A673 (cell line): ENCODE results near the gene MTG2. TPM values are rescaled to one million over a fixed set of nuclear protein-coding genes. Genes with fewer than 3 reads are reported as not detected.

Experiments used
- BruUV-seq: library from RNA; stranded (reverse); fragments of 400-500 nt; replicated peaks from 2 replicates; lab custom pipeline; 2021; lab: Mats Ljungman, UMichigan
- CTCF ChIA-PET: fragments of 300-600 bp; sonication (Branson Sonifier 250); formaldehyde crosslinking; loops from one replicate; lab custom pipeline; 2022; ENCODE audit warnings: antibody characterized with exemption; lab: Charles Lee
- POLR2A ChIA-PET: fragments of 300-600 bp; sonication (Branson Sonifier 250); formaldehyde crosslinking; loops from one replicate; lab custom pipeline; 2022; ENCODE audit warnings: antibody characterized with exemption; ENCODE audit not compliant: low non-redundant PET; lab: Charles Lee
- DNase-seq: peaks from one replicate; pipeline ENCODE4 v3.0.0-alpha.2; 2015; ENCODE audit warnings: low spot score
- H3K27ac ChIP-seq: fragments of 200-600 bp; sonication (generic); 2 replicates; pipeline ENCODE4 v1.5.1; 2016; ENCODE audit warnings: mixed run types, low read depth, mild to moderate bottlenecking, mixed read lengths, antibody characterized with exemption, low read length; ENCODE audit not compliant: poor library complexity, severe bottlenecking
- H3K27me3 ChIP-seq: fragments of 200-600 bp; sonication (generic); replicated peaks from 2 replicates; pipeline ENCODE4 v1.6.1; 2017; ENCODE audit warnings: mixed run types, low read depth, mild to moderate bottlenecking, mixed read lengths, antibody characterized with exemption, low read length; ENCODE audit not compliant: insufficient read depth, poor library complexity
- H3K36me3 ChIP-seq: fragments of 200-600 bp; sonication (generic); 2 replicates; pipeline ENCODE4 v1.6.1; 2016; ENCODE audit warnings: mixed run types, mild to moderate bottlenecking, mixed read lengths, antibody characterized with exemption, low read length; ENCODE audit not compliant: insufficient read depth, poor library complexity, severe bottlenecking
- H3K4me1 ChIP-seq: fragments of 200-600 bp; sonication (generic); 2 replicates; pipeline ENCODE4 v1.6.1; 2017; ENCODE audit warnings: mixed run types, mild to moderate bottlenecking, mixed read lengths, antibody characterized with exemption, low read length; ENCODE audit not compliant: insufficient read depth, poor library complexity, severe bottlenecking
- H3K4me3 ChIP-seq: fragments of 200-600 bp; sonication (generic); 2 replicates; pipeline ENCODE4 v1.5.1; 2016; ENCODE audit warnings: low read depth, mixed run types, mild to moderate bottlenecking, mixed read lengths, low read length; ENCODE audit not compliant: poor library complexity, severe bottlenecking
- H3K9me3 ChIP-seq: fragments of 200-600 bp; sonication (generic); 2 replicates; pipeline ENCODE4 v1.6.1; 2016; ENCODE audit warnings: mixed run types, low read depth, mild to moderate bottlenecking, mixed read lengths, antibody characterized with exemption, low read length; ENCODE audit not compliant: poor library complexity, severe bottlenecking
- CTCF ChIP-seq: fragments of 300-800, 200-600 bp; sonication (generic); conservative IDR thresholded peaks from 2 replicates; pipeline ENCODE4 v1.5.1; 2017; ENCODE audit warnings: low read depth, mild to moderate bottlenecking, antibody characterized with exemption, low read length, moderate library complexity, mixed read lengths
- EZH2 ChIP-seq: fragments of 200-600 bp; sonication (generic); IDR thresholded peaks from 2 replicates; pipeline ENCODE4 v1.6.1; 2017; ENCODE audit warnings: borderline replicate concordance, low read depth, mild to moderate bottlenecking, mixed read lengths, antibody characterized with exemption, low read length; ENCODE audit not compliant: poor library complexity, severe bottlenecking
- intact Hi-C: fragments of 100-400 bp; cut with micrococcal nuclease; formaldehyde crosslinking; loops from one replicate; pipeline ENCODE4 v1.10.0; 2022; ENCODE audit not compliant: unreplicated experiment
- total RNA-seq: library from RNA; stranded (reverse); gene quantifications from 2 replicates; pipeline ENCODE4 v1.2.3, GENCODE V29; 2021

The MTG2 gene
- total RNA-seq, 1 experiment from 2014 or later, result 40.9 TPM

GRCh38 chr20:62225820-62226635 lies 43.2 kb downstream of the MTG2 start:
- BruUV-seq, result no TSS peak
- intact Hi-C loops, result no loop called here
- H3K9me3 ChIP-seq, result no peaks in the 10 kb centered on the region
- POLR2A ChIA-PET, result no interaction called here
- no peaks in the 10 kb centered on the region for H3K36me3 ChIP-seq
- TF ChIP-seq EZH2 (no peak), CTCF (no peak)
- CTCF ChIA-PET, result no interaction called here
- H3K4me3 ChIP-seq, result no peak overlapping the region
- H3K27me3 ChIP-seq, result peaks cover 64% of the 10 kb centered on the region
- no peaks in the 10 kb centered on the region for H3K4me1 ChIP-seq
- H3K27ac ChIP-seq, result no peak overlapping the region
- DNase-seq, result no peak

DNA sequence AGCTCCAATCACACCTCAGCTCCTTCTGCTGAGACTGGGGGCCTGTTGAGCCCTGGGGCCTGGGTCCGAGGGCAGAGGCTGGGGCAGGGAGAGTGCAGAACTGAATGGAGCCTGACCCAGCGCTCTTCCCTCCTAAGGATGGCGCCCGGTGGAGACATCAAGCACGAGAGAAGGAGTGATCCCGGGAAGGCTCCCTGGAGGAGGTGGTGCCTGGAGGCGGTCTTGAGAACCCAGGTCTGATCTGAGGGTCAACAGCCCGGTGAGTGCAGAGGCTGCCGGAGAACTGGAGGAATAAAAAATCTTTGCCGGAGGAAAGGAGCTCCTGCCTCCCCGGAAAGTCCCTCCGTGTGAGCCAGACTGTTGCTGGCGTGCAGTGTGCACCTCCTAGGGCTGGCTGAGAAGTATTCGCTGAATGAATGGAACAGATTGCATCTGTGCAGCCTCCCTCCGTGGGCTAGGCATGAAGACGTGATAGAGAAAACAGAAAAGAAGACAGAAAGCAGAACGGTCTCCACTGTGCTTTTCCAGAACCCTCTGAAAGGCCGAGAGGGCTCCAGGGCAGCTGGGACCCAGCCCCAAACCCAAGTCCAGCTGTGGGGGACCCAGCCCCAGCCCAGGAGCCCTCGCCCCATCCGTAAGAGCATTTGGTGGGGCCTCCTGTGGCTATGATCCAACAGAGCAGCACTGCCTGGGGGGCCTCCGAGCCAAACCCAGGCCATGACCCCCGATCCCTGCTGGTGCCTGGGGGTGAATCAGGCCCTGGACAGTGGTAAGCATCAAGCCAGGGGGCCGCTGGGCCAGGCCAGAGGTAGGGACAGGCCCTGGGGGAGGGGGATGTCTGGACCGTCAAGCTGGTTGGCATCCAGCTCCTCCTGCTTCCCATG lies 44.1 kb downstream of the MTG2 start:
- H3K27ac ChIP-seq, result no peak overlapping the region
- TF ChIP-seq CTCF (no peak), EZH2 (no peak)
- no peaks in the 10 kb centered on the region for H3K9me3 ChIP-seq
- no TSS peak for BruUV-seq
- no peak overlapping the region for H3K4me3 ChIP-seq
- peaks cover 54% of the 10 kb centered on the region for H3K27me3 ChIP-seq
- CTCF ChIA-PET, result no interaction called here
- POLR2A ChIA-PET, result no interaction called here
- no peaks in the 10 kb centered on the region for H3K36me3 ChIP-seq
- DNase-seq, result no peak
- intact Hi-C loops, result no loop called here
- H3K4me1 ChIP-seq, result no peaks in the 10 kb centered on the region

GRCh38 chr20:62227591-62227976 lies 44.8 kb downstream of the MTG2 start:
- H3K36me3 ChIP-seq, result no peaks in the 10 kb centered on the region
- H3K27ac ChIP-seq, result no peak overlapping the region
- ChIA-PET CTCF (no interaction called here), POLR2A (no interaction called here)
- H3K9me3 ChIP-seq, result no peaks in the 10 kb centered on the region
- no peak for TF ChIP-seq EZH2
- TF ChIP-seq CTCF, result no peak
- BruUV-seq, result no TSS peak
- H3K4me3 ChIP-seq, result no peak overlapping the region
- intact Hi-C loops, result no loop called here
- no peaks in the 10 kb centered on the region for H3K4me1 ChIP-seq
- H3K27me3 ChIP-seq, result peaks cover 48% of the 10 kb centered on the region
- no peak for DNase-seq
